Adrenal gland (tissue), 12 donors: Measurements from ENCODE around the gene ENO4. TPM values are rescaled to one million over a fixed set of nuclear protein-coding genes. Genes with fewer than 3 reads are reported as not detected.

Experiments
- DNase-seq, 7 donors: peaks; one replicate each; pipeline ENCODE4 v3.0.0-alpha.2; 2019 to 2020
- H3K27ac ChIP-seq, 5 donors: fragments of 200-600 bp; sonication (generic) in 4 of 5; 1 replicate in 3 of 5; 2 replicates in 2 of 5; pipeline versions ENCODE4 v1.5.1 to v1.8.0; 2016 to 2020; ENCODE audit warnings: mild to moderate bottlenecking in 1 of 5
- H3K27me3 ChIP-seq: fragments of 200-600 bp; 2 replicates; pipeline ENCODE4 v1.8.0; 2021
- H3K36me3 ChIP-seq, 2 donors: fragments of 200-600 bp; replicated peaks in 1 of 2; 1 replicate in 1 of 2; 2 replicates in 1 of 2; pipeline versions ENCODE4 v1.5.1 to v1.8.0; 2018 to 2022
- H3K4me1 ChIP-seq, 2 donors: fragments of 200-600 bp; replicated peaks in 1 of 2; 1 replicate in 1 of 2; 2 replicates in 1 of 2; pipeline versions ENCODE4 v1.5.1 to v1.8.0; 2018 to 2021
- H3K4me3 ChIP-seq, 4 donors: fragments of 200-600 bp; sonication (generic) in 3 of 4; one replicate each; pipeline ENCODE4 v1.5.1; 2016 to 2018
- H3K9me3 ChIP-seq, 3 donors: fragments of 200-600 bp; sonication (generic) in 1 of 3; replicated peaks in 1 of 3; 1 replicate in 2 of 3; 2 replicates in 1 of 3; pipeline versions ENCODE4 v1.5.1 to v1.8.0; 2016 to 2021
- CTCF ChIP-seq, 6 experiments: fragments of 450-650 bp in 4 of 6; fragments of 200-600 bp in 2 of 6; sonication (generic) in 1 of 6; IDR thresholded peaks; 1 replicate in 5 of 6; 2 replicates in 1 of 6; pipeline versions ENCODE4 v1.5.1 to v1.8.0; 2016 to 2021; ENCODE audit warnings: antibody characterized with exemption in 6 of 6, mild to moderate bottlenecking in 2 of 6, moderate library complexity in 1 of 6
- POLR2A ChIP-seq, 2 donors: fragments of 450-650 bp; IDR thresholded peaks; one replicate each; pipeline ENCODE4 v1.6.1; 2017; ENCODE audit warnings: antibody characterized with exemption in 2 of 2, mild to moderate bottlenecking in 2 of 2, moderate library complexity in 1 of 2
- WGBS, 4 donors: extraction: QIAGEN DNeasy Blood & Tissue Kit in 2 of 4; methylation state at CpG; one replicate each; pipeline versions ENCODE4 v1.1.5 to v1.1.7; 2013 to 2017; 5-methylcytosine and 5-hydroxymethylcytosine counted together
- intact Hi-C, 2 donors: fragments of 100-400 bp; cut with DNase I; formaldehyde crosslinking; loops; one replicate each; pipeline versions ENCODE4 v1.14.1 to v1.15.0; 2022 to 2023
- polyA plus RNA-seq, 3 donors: library from polyadenylated mRNA; stranded (reverse); fragments of 200-250 nt in 2 of 3; fragments of 350-450 nt in 1 of 3; fragmentation: Illumina TruSeq in 1 of 3; extraction: RNeasy Lipid Tissue Mini Kit (QIAGEN cat#74804) in 1 of 3; gene quantifications; one replicate each; pipeline ENCODE4 v1.2.3, GENCODE V29; 2013 to 2014
- total RNA-seq, 9 donors: library from RNA; depleted of rRNA in 4 of 9; stranded (reverse); fragments of >200 nt in 4 of 9; fragments of 120-200 nt in 1 of 9; fragmentation: NEBNext Ultra II Directional in 1 of 9; extraction: Animal tissue kit (Norgen Biotek cat#: 25700) in 1 of 9; gene quantifications; one replicate each; pipeline versions ENCODE4 v1.1.0 to v1.2.4, GENCODE V29; 2013 to 2023
- donor health status: healthy with polysubstance abuse.
- donor health status: Bipolar disorder and iron deficiency.
- donor health status: DM: yes; HTN: yes; CAD: no.
- donor health status: DM: no; HTN: no; CAD: no.
- donor health status: DM: no; HTN: no; CAD: no.
- donor health status: DM: yes; HTN: yes; CAD: no.

The ENO4 gene
- total and polyA plus RNA-seq, 12 donors = 0.11 to 6.8 (median 0.42) TPM; not detected in 1

DNA sequence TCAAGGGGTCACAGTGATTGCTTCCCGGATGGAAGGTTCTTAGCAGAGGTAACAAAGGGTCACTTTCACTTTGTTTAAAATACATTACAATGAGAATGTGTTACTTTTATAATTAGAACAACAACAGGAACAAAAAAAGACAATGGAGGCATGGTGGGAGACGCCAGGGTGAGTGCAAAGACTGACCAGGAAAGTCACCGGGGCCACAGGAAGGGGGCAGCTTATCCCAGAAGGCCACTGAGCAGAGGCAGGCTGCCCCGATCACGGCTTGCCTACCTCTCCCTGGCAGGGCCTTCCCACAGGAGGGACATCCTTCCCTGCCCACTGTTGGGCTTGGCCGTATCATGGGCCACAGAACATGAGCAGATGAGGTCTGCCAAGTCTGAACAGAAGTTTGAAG is 46.8 kb upstream of the ENO4 start:
- Histone ChIP-seq H3K27me3 (no peaks in the 10 kb centered on the region), H3K27ac (no peak overlapping the region), H3K4me1 (no peaks in the 10 kb centered on the region), H3K9me3 (no peaks in the 10 kb centered on the region), H3K36me3 (no peaks in the 10 kb centered on the region), H3K4me3 (no peak overlapping the region)
- 66 to 87% (median 83%) methylated on average over 6 of the region's 6 CpGs for WGBS, 4 donors
- intact Hi-C loops = no loop called here
- no peak for DNase-seq
- TF ChIP-seq CTCF (IDR thresholded peaks at IDR 0.05) (no peak), POLR2A (IDR thresholded peaks at IDR 0.05) (no peak)

GRCh38 chr10:116802876-116803275 is 46.4 kb upstream of the ENO4 start:
- TF ChIP-seq POLR2A (IDR thresholded peaks at IDR 0.05) = no peak
- no peak for TF ChIP-seq CTCF (IDR thresholded peaks at IDR 0.05)
- H3K9me3 ChIP-seq = no peaks in the 10 kb centered on the region
- H3K4me1 ChIP-seq = no peaks in the 10 kb centered on the region
- H3K27ac ChIP-seq = no peak overlapping the region
- 85 to 90% (median 89%) methylated on average over 19 of the region's 19 CpGs for WGBS, 4 donors
- intact Hi-C loops = no loop called here
- no peaks in the 10 kb centered on the region for H3K36me3 ChIP-seq
- no peaks in the 10 kb centered on the region for H3K27me3 ChIP-seq
- H3K4me3 ChIP-seq = no peak overlapping the region
- no peak for DNase-seq

DNA sequence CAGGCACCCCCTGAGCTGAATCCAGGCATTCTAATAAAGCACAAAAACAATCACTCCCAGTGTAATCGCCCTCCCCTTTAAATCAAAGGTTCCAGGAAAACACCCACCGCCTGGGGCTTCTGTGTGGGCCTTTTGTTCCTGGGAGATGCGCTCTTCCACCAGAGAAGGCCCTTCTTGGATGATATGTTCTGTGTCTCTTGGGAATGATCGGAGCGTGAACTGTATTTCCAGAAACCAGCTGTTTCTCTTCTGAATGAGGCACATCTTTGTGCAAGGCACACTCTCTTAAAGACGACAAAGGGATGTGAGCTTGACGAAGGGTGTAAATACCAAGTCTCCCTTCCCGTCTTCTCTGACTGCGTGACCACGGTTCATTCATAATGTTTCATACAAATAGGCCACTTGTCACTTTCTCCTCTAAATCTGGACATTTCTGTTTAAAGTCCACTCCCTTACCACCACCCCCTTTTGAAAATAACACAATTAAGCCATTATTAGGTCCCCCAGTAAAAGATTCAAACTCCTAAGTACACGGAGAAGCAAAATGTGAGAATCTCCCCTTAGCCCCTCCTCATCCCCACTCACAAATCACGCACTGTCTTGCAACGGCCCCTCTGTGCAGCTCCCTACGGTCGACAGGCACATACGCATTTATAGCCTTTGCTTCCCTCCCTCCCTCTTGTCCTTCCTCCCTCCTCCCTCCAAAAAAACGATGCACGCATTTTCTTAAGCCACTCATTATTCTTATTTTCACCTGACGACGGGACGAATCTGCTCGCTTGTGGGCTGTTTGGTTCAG is 45.6 kb upstream of the ENO4 start:
- intact Hi-C loops = no loop called here

GRCh38 chr10:116808706-116809105 is 40.6 kb upstream of the ENO4 start:
- H3K27me3 ChIP-seq = peaks cover 7% of the 10 kb centered on the region

More for the DNA sequence above, 45.6 kb upstream of the ENO4 start:
- no peaks in the 10 kb centered on the region for H3K36me3 ChIP-seq
- H3K4me1 ChIP-seq = no peaks in the 10 kb centered on the region
- no peak overlapping the region for H3K4me3 ChIP-seq
- DNase-seq = no peak
- H3K9me3 ChIP-seq = no peaks in the 10 kb centered on the region
- no peak overlapping the region for H3K27ac ChIP-seq
- TF ChIP-seq CTCF (IDR thresholded peaks at IDR 0.05) (no peak), POLR2A (IDR thresholded peaks at IDR 0.05) (no peak)
- WGBS, 4 donors = 65 to 71% (median 67%) methylated on average over 21 to 22 of the region's 22 CpGs
- no peaks in the 10 kb centered on the region for H3K27me3 ChIP-seq

More at GRCh38 chr10:116808706-116809105, 40.6 kb upstream of the ENO4 start:
- H3K4me3 ChIP-seq = no peak overlapping the region
- H3K9me3 ChIP-seq = no peaks in the 10 kb centered on the region
- no peak overlapping the region for H3K27ac ChIP-seq
- WGBS, 4 donors = 74 to 89% (median 85%) methylated on average over 13 of the region's 13 CpGs
- TF ChIP-seq POLR2A (IDR thresholded peaks at IDR 0.05) (no peak), CTCF (IDR thresholded peaks at IDR 0.05) (no peak)
- no peaks in the 10 kb centered on the region for H3K36me3 ChIP-seq
- no peaks in the 10 kb centered on the region for H3K4me1 ChIP-seq
- DNase-seq = no peak
- intact Hi-C loops = no loop called here
